HG02981 (cell line): ENCODE results near the gene MTAP.

Experiments
- ATAC-seq: cut with Tn5 transposase; IDR thresholded peaks from one replicate; pipeline ENCODE4 v1.9.1; 2021; ENCODE audit warnings: mild to moderate bottlenecking, moderate library complexity; ENCODE audit not compliant: unreplicated experiment

MTAP gene

DNA sequence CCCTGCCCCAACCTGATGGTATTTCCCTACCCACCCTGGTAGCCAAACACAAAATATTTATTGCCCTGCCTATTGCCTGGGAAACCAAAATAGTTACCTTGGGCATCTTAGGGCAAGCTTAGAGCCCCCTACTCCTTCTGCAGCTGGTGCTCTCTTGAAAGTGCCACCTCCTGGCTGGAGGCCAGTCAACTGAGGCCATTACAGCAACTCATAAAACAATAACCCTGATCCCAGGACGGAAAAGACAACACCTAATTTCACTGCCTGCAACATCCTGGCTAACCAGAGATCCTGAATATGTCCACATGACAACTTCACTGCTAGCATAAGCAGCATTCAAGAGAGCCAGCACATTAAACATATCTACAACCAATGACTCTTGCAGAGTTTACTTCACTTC lies 38.7 kb downstream of the MTAP start:
- no peak for ATAC-seq

- no peak for ATAC-seq
Observed at GRCh38 chr9:21848615-21849014, 46.2 kb downstream of the MTAP start.

GRCh38 chr9:21852754-21853153 lies 50.3 kb downstream of the MTAP start:
- peak; percentile 100 for ATAC-seq

GRCh38 chr9:21853414-21853813 lies 51.0 kb downstream of the MTAP start:
- ATAC-seq = no peak

DNA sequence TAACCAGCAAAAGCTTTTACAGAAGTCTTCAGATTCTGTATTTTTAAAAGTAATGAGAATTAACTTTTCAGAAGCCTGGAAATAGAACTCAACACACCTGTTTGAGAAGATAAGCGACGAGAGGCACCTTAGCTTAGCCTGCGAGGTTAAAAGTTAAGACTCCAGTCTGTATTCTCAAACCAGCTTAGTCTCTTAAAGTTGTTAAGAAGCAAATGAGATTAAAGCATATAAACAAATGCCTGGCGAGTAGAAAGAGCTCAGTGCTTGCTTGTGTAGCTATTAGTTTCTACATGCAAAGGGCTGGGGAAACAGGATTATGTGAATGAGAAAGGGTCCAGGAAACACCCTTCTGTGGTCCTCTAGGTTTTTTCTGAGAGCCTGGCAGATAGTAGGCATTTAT lies 51.7 kb downstream of the MTAP start:
- no peak for ATAC-seq

- ATAC-seq = no peak
Observed at GRCh38 chr9:21854594-21854993, 52.2 kb downstream of the MTAP start.

- no peak for ATAC-seq
Observed at GRCh38 chr9:21856301-21857094, 54.1 kb downstream of the MTAP start.

GRCh38 chr9:21862871-21863270 lies 60.4 kb downstream of the MTAP start:
- ATAC-seq = peak; percentile 44

GRCh38 chr9:21864505-21864904 lies 62.1 kb downstream of the MTAP start:
- no peak for ATAC-seq

DNA sequence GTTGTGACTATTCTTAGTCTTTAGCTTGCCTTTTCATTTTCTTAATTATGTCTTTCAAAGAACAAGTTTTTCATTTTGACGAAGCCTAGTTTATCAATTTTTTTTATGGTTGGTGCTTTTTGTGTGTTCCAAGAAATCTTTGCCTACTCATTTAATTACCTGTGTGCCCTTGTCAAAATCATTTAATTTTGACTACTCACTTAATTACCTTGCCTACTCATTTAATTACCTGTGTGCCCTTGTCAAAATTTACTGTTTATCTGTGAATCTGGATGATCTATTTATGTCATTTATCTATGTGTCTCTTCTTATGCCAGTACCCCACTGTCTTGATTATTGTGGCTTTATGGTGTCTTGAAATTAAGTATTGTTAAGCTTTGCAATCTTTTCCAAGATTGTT lies 63.9 kb downstream of the MTAP start:
- no peak for ATAC-seq

GRCh38 chr9:21871256-21871975 lies 69.0 kb downstream of the MTAP start:
- no peak for ATAC-seq

DNA sequence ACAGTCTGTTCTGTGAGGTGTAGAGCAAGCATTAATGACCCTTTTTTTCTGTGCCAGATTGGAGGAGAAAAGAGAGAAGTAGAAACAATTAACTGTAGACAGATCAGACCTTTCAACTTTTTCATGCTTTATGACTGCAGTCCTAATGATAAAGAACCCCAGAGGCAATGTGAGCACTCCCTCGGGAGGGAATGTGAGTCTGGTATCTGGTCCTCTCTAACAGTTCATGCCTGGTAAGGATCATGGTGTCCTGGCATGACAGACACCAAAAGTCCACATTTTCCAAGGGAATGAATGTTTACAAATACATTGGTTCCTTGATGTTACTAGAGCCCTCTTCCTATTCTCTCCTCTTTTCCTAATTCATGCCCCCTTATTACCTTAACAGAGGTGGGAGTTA lies 70.3 kb downstream of the MTAP start:
- no peak for ATAC-seq

- no peak for ATAC-seq
Observed at GRCh38 chr9:21873540-21874221, 71.2 kb downstream of the MTAP start.

GRCh38 chr9:21875893-21876292 lies 73.5 kb downstream of the MTAP start:
- ATAC-seq = no peak

DNA sequence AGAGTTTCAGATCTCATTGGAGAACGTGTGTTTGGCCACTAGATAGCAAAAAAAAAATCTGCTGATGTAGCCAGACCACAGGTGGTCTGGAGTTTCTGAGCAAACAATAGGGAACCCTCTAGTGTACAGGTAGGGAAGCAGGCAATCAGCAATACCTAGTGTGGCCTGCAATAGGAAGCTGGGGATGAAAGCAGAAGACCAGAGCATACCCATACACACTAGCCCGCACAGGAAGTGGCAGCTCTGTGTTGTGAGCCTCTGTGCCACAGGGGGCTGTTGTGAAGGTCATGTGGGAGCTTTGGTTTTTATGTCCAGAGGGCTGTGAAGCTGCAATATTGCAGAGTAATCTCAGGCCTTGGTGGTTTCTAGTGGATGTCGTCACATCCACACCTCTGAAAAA lies 81.2 kb downstream of the MTAP start:
- peak; percentile 47 for ATAC-seq

- ATAC-seq = no peak
Observed at GRCh38 chr9:21889673-21890072, 87.2 kb downstream of the MTAP start.

DNA sequence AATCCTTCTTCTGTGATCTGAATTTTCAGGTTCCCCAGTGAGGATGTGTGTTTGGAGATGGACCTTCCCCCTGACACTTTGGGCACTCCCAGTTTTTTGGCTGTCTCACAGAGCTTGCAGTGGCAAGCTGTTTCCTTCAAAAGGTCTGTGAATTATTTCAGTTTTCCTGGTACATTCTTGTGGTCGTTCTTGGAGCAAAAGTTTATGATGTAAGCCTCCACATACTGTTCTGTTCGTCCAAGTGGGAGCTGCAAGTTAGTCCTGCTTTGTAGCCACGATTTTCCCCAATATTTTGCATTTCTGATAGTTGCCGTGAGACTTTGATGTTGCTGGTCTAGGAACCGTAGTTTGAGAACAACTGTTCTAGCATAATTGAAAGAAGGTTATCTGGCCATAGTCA lies 88.3 kb downstream of the MTAP start:
- ATAC-seq = no peak

- ATAC-seq = no peak
Observed at GRCh38 chr9:21901546-21901945, 99.1 kb downstream of the MTAP start.

DNA sequence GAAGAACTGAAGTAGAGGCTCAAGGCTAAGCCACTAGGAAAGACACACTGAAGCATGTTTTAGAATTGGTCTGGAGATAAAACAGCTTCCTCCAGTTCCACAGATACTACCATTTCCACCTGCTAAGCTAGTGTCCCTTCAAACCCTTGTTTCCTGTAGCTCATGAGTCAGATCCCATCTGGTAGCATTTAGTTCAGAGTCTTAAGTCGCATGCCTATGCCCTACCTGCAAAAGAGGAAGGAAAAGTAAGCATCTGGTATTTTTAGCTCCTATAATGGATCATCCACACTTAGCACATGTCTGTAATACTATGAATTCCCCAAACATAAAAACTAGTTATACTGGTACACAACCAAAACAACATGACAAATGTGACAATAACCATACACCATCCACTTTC lies 99.7 kb downstream of the MTAP start:
- ATAC-seq = peak; percentile 78

- ATAC-seq = no peak
Observed at GRCh38 chr9:21903380-21903965, 101.0 kb downstream of the MTAP start.

DNA sequence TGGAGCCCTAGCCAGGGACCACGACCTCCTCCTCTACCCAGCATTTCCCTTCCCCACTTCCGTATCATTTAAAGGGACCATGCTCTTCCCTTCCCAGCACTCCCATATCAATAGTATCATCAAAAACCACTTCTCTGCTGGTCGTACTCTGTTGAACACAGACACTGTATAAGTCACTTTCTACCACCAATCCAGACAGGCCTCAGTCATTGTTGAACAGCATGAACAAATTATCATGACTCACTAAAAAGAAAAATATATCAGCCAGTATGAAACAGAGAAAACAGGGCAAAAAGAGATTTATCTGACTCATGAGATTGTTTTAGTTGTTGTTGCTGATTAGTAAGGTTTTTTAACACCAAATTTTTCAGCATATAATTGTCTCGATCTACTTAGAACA lies 101.9 kb downstream of the MTAP start:
- ATAC-seq = no peak

DNA sequence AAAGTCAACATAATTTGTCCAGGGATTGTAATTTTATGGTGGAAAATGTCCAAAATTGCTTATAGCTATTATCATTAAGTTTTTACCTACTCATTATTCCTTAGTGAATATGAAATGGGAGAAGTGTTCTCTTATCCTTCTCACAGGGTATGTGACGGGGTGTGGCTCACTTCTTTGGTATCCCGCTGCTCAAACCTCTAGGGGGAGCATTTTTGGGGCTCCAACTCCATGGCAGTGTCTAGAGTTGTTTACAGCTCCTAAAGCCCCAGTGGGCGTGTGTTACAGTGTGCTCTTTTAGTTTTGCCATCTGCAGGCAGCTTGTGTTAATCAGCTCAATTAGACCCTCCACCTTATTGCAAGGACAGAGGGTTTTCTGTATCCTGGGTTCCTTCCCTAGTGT lies 102.3 kb downstream of the MTAP start:
- ATAC-seq = no peak
